ENCODE data around the gene TNFAIP2.

DNA sequence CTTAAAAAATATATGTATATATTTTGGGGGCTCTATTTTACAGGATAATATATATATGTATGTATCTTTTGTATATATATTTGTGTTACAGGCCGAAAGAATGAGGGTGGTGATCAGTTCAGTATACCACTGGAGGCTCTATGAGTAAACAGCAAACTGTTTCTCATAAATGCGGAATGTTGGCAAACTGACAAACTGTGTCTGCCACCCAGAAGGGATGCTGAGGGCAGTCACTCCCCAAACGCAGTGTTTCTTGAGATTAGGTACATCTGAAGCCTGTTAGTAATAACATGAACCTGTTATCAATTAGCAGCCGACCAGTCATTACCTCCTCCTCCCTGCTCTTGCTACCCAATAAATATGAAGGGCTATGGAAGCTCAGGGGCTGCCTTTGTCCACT lies 20.8 kb downstream of the TNFAIP2 start:
- TF ChIP-seq, protein P1, sequence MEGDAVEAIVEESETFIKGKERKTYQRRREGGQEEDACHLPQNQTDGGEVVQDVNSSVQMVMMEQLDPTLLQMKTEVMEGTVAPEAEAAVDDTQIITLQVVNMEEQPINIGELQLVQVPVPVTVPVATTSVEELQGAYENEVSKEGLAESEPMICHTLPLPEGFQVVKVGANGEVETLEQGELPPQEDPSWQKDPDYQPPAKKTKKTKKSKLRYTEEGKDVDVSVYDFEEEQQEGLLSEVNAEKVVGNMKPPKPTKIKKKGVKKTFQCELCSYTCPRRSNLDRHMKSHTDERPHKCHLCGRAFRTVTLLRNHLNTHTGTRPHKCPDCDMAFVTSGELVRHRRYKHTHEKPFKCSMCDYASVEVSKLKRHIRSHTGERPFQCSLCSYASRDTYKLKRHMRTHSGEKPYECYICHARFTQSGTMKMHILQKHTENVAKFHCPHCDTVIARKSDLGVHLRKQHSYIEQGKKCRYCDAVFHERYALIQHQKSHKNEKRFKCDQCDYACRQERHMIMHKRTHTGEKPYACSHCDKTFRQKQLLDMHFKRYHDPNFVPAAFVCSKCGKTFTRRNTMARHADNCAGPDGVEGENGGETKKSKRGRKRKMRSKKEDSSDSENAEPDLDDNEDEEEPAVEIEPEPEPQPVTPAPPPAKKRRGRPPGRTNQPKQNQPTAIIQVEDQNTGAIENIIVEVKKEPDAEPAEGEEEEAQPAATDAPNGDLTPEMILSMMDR (IDR thresholded peaks at IDR 0.05) = no peak
- TF ChIP-seq EP300 (IDR thresholded peaks at IDR 0.05) (no peak), POLR2A (IDR thresholded peaks at IDR 0.05) (no peak)

Data from ovary (tissue), 3 donors.